HG02840 (cell line): Measurements from ENCODE around the gene LIG1.
"Not testable (repeated sequence)": the region's sequence is repeated elsewhere in the genome, so short reads cannot be mapped to it uniquely, and the experiment has no call there.

ENCODE experiments used
- ATAC-seq: cut with Tn5 transposase; IDR thresholded peaks from one replicate; pipeline ENCODE4 v1.9.1; 2021; ENCODE audit warnings: mild to moderate bottlenecking, moderate library complexity, moderate number of reproducible peaks; ENCODE audit not compliant: unreplicated experiment, low FRiP score

Gene LIG1

DNA sequence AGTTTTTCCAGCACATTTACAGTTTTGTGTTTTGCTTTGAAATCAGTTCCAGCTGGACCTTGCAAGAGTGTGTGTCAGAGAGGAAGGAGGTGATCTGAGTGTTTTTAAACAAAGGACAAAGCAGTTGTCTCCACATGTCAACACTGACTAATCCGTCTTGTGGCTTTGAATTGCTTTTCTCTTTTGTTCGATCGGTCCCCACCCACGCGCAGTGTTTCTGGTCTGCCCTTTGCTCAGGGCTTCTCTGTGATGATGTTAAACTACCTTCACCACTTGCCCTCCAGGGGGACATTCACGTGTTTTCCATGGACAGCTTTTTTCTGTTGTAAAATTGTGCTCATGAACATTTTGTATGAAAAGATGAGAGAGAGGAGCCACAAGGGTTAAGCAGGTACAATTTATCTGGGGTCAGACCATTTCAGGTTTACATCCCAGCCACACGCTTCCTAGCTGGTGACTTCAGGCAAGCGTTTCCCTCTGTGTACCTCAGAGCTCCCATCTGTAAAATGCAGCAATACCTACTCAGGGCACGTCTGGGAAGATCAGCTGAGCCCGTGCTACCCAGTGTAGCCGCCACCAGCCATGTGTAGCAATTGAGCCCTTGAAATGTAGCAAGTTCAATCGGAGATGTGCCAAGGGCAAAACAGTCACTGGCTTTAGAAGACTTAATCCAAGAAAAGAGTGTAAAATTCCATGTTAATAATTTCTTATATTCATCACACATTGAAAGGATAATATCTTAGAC is 46.1 kb downstream of the LIG1 start:
- ATAC-seq: no peak

- ATAC-seq: no peak
These were observed 47.7 kb downstream of the LIG1 start for GRCh38 chr19:48122421-48122820.

DNA sequence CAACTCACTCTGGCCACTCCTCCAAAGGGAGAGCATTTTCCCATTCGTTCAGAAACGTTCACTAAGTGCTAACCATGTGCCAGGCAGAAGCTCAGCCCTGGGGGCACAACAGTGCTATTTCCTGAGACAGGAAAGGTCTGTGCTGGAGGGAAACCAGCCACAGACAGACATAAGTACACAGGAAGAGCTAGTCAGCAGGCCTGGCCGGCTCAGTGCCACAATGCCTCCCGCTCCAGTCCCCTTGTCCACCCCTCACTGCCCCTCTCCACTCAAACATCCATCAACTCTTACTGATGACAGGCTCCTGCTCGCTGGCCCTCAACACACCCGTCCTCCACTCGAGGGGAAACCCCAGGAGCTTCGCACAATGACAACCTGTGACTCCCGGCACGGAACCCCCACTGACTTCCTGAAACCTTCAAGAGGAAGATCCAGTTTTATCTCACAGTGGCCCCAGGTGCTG is 48.2 kb downstream of the LIG1 start:
- ATAC-seq: no peak

DNA sequence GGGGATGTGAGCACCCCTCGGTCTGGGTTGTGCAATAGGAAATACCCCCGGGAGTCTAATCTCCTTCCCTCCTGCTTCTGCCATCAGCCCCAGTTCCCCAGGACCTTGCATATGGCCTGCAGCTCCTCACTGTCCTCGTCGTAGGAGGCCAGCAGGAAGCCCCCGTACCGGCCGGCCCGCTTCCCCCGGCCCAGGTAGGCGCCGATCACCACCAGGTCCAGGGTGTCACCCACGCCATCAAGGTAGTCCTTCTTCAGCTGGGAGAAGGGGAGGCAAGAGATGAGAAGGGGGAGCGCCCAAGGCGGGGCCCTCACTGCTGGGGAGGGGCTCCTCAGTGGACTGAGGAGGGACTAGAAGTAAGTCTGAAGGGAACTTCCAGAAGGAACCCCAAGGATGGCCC is 49.1 kb downstream of the LIG1 start:
- no peak for ATAC-seq

GRCh38 chr19:48120505-48120904 is 49.6 kb downstream of the LIG1 start:
- ATAC-seq: no peak

DNA sequence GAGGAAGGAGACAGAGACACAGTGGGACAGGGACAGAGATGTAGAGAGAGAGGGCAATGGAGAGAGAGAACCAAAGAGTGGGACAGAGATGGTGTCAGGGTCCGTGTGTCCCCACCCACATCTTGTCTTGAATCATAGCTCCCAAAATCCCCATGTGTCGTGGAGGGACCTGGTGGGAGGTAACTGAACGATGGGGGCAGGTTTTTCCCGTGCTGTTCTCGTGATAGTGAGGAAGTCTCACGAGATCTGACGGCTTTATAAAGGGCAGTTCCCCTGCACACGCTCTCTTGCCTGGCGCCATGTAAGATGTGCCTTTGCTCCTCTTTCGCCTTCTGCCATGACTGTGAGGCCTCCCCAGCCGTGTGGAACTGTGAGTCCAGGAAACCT is 52.0 kb downstream of the LIG1 start:
- ATAC-seq: no peak

GRCh38 chr19:48117515-48118130 is 52.5 kb downstream of the LIG1 start:
- no peak for ATAC-seq

GRCh38 chr19:48113190-48113917 is 56.8 kb downstream of the LIG1 start:
- ATAC-seq: no peak

DNA sequence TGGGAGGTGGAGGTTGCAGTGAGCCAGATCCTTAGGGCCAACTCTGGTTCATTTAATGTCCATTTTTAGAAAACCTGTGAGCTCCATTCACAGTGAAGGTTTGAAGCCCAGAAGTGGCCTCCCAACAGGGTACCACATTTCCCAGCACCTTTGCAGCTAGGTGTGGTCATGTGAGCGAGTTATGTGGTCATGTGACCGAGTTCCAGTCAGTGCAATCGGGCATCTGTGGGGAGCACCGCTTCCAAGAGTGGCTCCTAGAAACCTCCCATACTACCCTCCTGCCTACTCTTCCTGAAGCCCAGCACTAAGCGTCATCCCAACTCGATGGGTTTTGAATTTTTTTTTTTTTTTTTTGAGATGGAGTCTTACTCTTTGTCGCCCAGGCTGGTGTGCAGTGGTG is 58.9 kb downstream of the LIG1 start:
- no peak for ATAC-seq

GRCh38 chr19:48110350-48110966 is 59.7 kb downstream of the LIG1 start, which contains the start of gene PLA2G4C:
Gene PLA2G4C (minus strand): TSS chr19:48110817. CDS start chr19:48106529, 4,288 bp downstream.
- peak; percentile 47 for ATAC-seq

GRCh38 chr19:48108997-48109782 is 61.0 kb downstream of the LIG1 start:
- ATAC-seq: no peak

DNA sequence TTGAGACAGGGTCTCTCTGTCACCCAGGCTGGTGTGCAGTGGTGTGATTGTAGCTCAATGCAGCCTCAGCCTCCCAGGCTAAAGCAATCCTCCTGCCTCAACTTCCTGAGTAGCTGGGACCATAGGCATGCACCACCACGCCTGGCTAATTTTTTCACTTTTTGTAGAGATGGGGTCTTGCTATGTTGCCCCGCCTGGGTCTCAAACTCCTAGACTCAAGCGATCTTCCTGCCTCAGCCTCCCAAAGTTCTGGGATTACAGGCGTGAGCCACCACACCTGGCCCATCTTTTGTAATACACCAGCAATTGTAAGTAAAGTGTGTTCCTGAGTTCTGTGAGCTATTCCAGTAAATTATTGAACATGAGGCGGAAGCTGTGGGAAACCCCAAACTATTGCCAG is 66.2 kb downstream of the LIG1 start:
- no peak for ATAC-seq

- ATAC-seq: no peak
These were observed 67.0 kb downstream of the LIG1 start for GRCh38 chr19:48102870-48103751.

- no peak for ATAC-seq
These were observed 74.5 kb downstream of the LIG1 start for GRCh38 chr19:48095612-48096175.

- no peak for ATAC-seq
These were observed 75.3 kb downstream of the LIG1 start for GRCh38 chr19:48094855-48095203.

DNA sequence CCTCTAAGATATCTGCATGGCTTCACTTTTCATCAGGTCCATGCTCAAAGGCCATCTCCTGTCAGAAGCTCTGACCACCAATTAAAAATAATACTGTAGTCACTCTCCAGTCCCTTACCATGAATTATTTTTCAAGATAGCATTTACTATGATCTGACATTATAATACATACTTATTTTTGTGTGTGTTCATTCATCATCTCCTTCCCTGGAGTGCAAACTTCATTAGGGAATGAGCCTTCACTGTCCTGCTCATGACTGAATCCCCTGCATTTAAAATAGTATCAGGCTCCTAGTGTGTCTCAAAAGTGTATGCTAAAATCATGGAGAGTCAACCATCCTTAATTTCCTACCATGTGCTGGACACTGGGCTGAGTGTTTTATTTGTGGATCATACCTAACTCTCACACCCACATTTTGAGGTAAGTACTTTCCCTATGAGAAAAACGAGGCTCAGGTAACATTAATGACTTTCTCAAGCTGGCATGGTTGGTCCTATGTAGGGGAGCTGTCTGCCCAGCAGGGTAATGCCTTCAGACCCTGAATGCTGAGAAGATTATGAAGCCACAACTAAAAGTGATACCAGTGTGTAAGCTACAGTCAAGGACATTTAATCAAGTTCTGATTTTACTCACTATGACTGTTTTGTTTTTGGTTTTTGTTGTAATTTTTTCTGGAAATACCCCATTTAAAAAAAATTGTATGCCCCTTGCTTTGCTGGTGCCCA is 75.9 kb downstream of the LIG1 start:
- ATAC-seq: no peak

DNA sequence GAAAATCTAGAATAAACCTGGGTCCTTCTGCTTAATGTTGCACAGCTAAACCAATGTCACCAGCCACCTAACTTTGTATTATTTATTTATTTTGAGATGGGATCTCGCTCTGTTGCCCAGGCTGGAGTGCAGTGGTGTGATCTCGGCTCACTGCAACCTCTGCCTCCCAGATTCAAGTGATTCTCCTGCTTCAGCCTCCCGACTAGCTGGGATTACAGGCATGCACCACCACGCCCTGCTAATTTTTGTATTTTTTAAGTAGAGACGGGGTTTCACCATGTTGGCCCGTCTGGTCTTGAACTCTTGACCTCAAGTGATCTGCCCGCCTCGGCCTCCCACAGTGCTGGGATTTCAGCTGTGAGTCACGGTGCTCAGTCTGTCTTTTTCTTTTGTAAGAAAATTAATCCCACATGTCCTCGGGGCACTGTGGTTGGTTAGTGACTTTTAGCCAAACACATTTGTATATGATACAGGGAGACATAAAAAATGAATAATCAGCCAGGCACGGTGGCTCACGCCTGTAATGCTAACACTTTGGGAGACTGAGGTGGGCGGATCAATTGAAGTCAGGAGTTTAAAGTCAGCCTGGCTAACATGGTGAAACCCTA is 78.9 kb downstream of the LIG1 start:
- not testable (repeated sequence) for ATAC-seq

- ATAC-seq: no peak
These were observed 79.8 kb downstream of the LIG1 start for GRCh38 chr19:48090281-48090802.
